Measurements from ENCODE around the gene FRMD4B.

- TF ChIP-seq POLR2A (IDR thresholded peaks at IDR 0.05; ENCODE audit: low read depth, low read length) (no peak), POLR2AphosphoS5 (IDR thresholded peaks at IDR 0.05; ENCODE audit: low read depth, low read length) (no peak), SPI1 (IDR thresholded peaks at IDR 0.05; ENCODE audit: low read depth, low read length) (no peak), TAF1 (IDR thresholded peaks at IDR 0.05; ENCODE audit: low read depth, low read length) (no peak)
These were observed 9.2 kb downstream of the FRMD4B start for GRCh38 chr3:69376731-69377130.
